ENCODE data around the gene PTPN4. TPM values are rescaled to one million over a fixed set of nuclear protein-coding genes. Genes with fewer than 3 reads are reported as not detected.

PTPN4 gene
- total and polyA plus RNA-seq, 2 of the 13 experiments (the other 11 are each of a cell fraction or from before 2014, with no cell fraction given): 20.3 to 34.6 TPM

DNA sequence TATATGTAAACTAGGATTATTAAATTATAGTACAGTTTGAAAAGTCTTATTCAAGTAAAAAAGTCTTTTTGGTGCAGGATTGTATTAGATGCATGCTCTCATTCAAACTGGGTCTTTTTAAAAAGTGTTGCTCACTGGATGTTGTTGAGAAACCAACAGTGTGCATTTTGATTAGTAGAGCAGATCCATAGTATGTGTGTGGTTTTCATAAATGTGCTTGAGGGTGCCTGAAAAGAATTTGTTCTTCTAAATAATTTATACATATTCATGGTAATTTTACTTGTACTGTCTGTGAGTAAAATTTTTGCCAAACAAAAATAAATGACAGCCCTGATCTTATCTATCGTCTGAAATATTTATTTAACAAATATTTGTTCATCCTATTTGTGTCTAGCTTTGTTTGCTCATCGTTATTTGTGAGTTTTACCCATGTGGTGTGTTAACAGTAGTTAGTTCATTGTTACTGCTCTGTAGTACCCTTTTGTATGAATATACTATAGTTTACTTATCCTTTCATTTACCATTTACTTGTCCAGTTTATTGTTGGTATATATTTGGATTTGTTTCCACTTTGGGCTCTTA, 50.4 kb downstream of the PTPN4 start (continued):
- TF ChIP-seq, protein P1, sequence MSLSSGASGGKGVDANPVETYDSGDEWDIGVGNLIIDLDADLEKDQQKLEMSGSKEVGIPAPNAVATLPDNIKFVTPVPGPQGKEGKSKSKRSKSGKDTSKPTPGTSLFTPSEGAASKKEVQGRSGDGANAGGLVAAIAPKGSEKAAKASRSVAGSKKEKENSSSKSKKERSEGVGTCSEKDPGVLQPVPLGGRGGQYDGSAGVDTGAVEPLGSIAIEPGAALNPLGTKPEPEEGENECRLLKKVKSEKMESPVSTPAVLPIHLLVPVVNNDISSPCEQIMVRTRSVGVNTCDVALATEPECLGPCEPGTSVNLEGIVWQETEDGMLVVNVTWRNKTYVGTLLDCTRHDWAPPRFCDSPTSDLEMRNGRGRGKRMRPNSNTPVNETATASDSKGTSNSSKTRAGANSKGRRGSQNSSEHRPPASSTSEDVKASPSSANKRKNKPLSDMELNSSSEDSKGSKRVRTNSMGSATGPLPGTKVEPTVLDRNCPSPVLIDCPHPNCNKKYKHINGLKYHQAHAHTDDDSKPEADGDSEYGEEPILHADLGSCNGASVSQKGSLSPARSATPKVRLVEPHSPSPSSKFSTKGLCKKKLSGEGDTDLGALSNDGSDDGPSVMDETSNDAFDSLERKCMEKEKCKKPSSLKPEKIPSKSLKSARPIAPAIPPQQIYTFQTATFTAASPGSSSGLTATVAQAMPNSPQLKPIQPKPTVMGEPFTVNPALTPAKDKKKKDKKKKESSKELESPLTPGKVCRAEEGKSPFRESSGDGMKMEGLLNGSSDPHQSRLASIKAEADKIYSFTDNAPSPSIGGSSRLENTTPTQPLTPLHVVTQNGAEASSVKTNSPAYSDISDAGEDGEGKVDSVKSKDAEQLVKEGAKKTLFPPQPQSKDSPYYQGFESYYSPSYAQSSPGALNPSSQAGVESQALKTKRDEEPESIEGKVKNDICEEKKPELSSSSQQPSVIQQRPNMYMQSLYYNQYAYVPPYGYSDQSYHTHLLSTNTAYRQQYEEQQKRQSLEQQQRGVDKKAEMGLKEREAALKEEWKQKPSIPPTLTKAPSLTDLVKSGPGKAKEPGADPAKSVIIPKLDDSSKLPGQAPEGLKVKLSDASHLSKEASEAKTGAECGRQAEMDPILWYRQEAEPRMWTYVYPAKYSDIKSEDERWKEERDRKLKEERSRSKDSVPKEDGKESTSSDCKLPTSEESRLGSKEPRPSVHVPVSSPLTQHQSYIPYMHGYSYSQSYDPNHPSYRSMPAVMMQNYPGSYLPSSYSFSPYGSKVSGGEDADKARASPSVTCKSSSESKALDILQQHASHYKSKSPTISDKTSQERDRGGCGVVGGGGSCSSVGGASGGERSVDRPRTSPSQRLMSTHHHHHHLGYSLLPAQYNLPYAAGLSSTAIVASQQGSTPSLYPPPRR (CRISPR knock-in tag; IDR thresholded peaks at IDR 0.05; ENCODE audit: borderline replicate concordance): peak; percentile 69; the same call in 1 of the 2 replicates
- no peak for TF ChIP-seq CREB1 (IDR thresholded peaks at IDR 0.05)
- TF ChIP-seq CREB1 (CRISPR knock-in tag; IDR thresholded peaks at IDR 0.05): 0 out of 2 replicates have a peak, but pooled peaks have one; percentile 27
- peak; percentile 42; the same call in 1 of the 2 replicates for TF ChIP-seq NCOA2 (CRISPR knock-in tag; IDR thresholded peaks at IDR 0.05)
- TF ChIP-seq EP300 (IDR thresholded peaks at IDR 0.05; ENCODE audit: low read depth in 2 of 2, low read length in 2 of 2): peak in 1 of 2 experiments; percentile 18; a peak in 1 of 4 replicates
- TF ChIP-seq EP300 (CRISPR knock-in tag; IDR thresholded peaks at IDR 0.05; ENCODE audit: borderline replicate concordance): no peak
- TF ChIP-seq, protein P2, sequence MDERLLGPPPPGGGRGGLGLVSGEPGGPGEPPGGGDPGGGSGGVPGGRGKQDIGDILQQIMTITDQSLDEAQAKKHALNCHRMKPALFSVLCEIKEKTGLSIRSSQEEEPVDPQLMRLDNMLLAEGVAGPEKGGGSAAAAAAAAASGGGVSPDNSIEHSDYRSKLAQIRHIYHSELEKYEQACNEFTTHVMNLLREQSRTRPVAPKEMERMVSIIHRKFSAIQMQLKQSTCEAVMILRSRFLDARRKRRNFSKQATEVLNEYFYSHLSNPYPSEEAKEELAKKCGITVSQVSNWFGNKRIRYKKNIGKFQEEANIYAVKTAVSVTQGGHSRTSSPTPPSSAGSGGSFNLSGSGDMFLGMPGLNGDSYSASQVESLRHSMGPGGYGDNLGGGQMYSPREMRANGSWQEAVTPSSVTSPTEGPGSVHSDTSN (CRISPR knock-in tag; IDR thresholded peaks at IDR 0.05): no peak
- no peak for TF ChIP-seq SOX6 (IDR thresholded peaks at IDR 0.05)
- TF ChIP-seq SOX6 (CRISPR knock-in tag; IDR thresholded peaks at IDR 0.05): peak; percentile 54; the same call in 1 of the 2 replicates
- TF ChIP-seq MIXL1 (CRISPR knock-in tag; IDR thresholded peaks at IDR 0.05): 0 out of 2 replicates have a peak, but pooled peaks have one; percentile 47
- TF ChIP-seq, protein P3, sequence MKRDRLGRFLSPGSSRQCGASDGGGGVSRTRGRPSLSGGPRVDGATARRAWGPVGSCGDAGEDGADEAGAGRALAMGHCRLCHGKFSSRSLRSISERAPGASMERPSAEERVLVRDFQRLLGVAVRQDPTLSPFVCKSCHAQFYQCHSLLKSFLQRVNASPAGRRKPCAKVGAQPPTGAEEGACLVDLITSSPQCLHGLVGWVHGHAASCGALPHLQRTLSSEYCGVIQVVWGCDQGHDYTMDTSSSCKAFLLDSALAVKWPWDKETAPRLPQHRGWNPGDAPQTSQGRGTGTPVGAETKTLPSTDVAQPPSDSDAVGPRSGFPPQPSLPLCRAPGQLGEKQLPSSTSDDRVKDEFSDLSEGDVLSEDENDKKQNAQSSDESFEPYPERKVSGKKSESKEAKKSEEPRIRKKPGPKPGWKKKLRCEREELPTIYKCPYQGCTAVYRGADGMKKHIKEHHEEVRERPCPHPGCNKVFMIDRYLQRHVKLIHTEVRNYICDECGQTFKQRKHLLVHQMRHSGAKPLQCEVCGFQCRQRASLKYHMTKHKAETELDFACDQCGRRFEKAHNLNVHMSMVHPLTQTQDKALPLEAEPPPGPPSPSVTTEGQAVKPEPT (CRISPR knock-in tag; IDR thresholded peaks at IDR 0.05; ENCODE audit: low read depth): no peak

All from HepG2 (cell line).